ENCODE data around the gene PES1. TPM values are rescaled to one million over a fixed set of nuclear protein-coding genes. Genes with fewer than 3 reads are reported as not detected.

PES1 gene
- total RNA-seq, 1 experiment from 2014 or later = 167 TPM

DNA sequence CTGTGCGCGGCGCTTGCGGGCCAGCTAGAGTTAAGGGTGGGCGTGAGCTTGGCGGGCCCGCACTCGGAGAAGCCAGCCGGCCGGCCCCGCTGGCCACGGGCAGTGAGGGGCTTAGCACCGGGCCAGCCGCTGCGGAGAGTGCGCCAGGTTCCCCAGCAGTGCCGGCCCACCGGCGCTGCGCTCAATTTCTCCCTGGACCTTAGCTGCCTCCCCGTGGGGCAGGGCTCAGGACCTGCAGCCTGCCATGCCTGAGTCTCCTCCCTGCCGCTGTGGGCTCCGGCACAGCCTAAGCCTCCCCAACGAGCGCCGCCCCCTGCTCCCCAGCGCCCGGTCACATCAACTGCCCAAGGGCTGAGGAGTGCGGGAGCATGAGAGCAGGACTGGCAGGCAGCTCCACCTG lies 5.2 kb upstream of the PES1 start:
- Histone ChIP-seq H3K4me2 (ENCODE audit: low read length) (no peak overlapping the region), H3K9me3 (ENCODE audit: control insufficient read depth in 1 of 2, insufficient read depth in 1 of 2, low read depth in 1 of 2, low read length in 2 of 2) (no peaks in the 10 kb centered on the region), H2AFZ (ENCODE audit: low read depth, low read length, poor library complexity, severe bottlenecking) (no peak overlapping the region), H3K9me2 (ENCODE audit: insufficient read depth) (no peaks in the 10 kb centered on the region), H3K36me3 (ENCODE audit: control insufficient read depth in 1 of 2, insufficient read depth in 2 of 2, low read length in 2 of 2) (no peaks in the 10 kb centered on the region), H3K4me3 (replicated peaks in 1 of 2; ENCODE audit: low read depth in 1 of 2, low read length in 2 of 2) (no peak overlapping the region), H3K4me1 (ENCODE audit: control insufficient read depth in 1 of 2, insufficient read depth in 2 of 2, low read length in 2 of 2) (peaks cover 0 to 9% of the 10 kb centered on the region in 2 experiments; a peak in 2 of 4 replicates), H3K27me3 (ENCODE audit: insufficient read depth, low read length) (no peaks in the 10 kb centered on the region), H3K9ac (ENCODE audit: low read length) (no peak overlapping the region), H3K27ac (ENCODE audit: low read depth, low read length) (no peak overlapping the region), H4K20me1 (ENCODE audit: insufficient read depth) (no peaks in the 10 kb centered on the region), H3K79me2 (ENCODE audit: insufficient read depth, low read length) (no peaks in the 10 kb centered on the region; the same call in 1 of the 2 replicates)
- RAD21 ChIA-PET (ENCODE audit: low non-redundant PET in 1 of 2, low total read pairs in 2 of 2, uncharacterized antibody in 2 of 2, unreplicated experiment in 2 of 2) = no interaction called here
- DNase-seq (ENCODE audit: low read depth, low spot score) (no peak), ATAC-seq (no peak)
- intact Hi-C loops (cut with micrococcal nuclease) = no loop called here
- CTCF ChIA-PET = interaction anchor here (0.9 to 1.7 kb wide), 2 partner anchors 9 to 153 kb away, joined by 3 read pairs; partner anchors contain the start of gene TCN2
- POLR2A ChIA-PET = no interaction called here
- BruUV-seq (replicated peaks) = no TSS peak
- TF ChIP-seq JUND (IDR thresholded peaks at IDR 0.05) (no peak), SRF (IDR thresholded peaks at IDR 0.05; ENCODE audit: low read depth) (no peak), ZNF274 (IDR thresholded peaks at IDR 0.05; ENCODE audit: low read depth, low read length) (no peak), YY1 (IDR thresholded peaks at IDR 0.05; ENCODE audit: extremely low read depth, insufficient replicate concordance, low read depth, low read length) (no peak), EZH2 (IDR thresholded peaks at IDR 0.05) (no peak), EZH2phosphoT487 (IDR thresholded peaks at IDR 0.05; ENCODE audit: borderline replicate concordance) (no peak), ELF1 (IDR thresholded peaks at IDR 0.05; ENCODE audit: borderline replicate concordance, low read depth) (no peak)
- TF ChIP-seq, protein P1, sequence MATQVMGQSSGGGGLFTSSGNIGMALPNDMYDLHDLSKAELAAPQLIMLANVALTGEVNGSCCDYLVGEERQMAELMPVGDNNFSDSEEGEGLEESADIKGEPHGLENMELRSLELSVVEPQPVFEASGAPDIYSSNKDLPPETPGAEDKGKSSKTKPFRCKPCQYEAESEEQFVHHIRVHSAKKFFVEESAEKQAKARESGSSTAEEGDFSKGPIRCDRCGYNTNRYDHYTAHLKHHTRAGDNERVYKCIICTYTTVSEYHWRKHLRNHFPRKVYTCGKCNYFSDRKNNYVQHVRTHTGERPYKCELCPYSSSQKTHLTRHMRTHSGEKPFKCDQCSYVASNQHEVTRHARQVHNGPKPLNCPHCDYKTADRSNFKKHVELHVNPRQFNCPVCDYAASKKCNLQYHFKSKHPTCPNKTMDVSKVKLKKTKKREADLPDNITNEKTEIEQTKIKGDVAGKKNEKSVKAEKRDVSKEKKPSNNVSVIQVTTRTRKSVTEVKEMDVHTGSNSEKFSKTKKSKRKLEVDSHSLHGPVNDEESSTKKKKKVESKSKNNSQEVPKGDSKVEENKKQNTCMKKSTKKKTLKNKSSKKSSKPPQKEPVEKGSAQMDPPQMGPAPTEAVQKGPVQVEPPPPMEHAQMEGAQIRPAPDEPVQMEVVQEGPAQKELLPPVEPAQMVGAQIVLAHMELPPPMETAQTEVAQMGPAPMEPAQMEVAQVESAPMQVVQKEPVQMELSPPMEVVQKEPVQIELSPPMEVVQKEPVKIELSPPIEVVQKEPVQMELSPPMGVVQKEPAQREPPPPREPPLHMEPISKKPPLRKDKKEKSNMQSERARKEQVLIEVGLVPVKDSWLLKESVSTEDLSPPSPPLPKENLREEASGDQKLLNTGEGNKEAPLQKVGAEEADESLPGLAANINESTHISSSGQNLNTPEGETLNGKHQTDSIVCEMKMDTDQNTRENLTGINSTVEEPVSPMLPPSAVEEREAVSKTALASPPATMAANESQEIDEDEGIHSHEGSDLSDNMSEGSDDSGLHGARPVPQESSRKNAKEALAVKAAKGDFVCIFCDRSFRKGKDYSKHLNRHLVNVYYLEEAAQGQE (IDR thresholded peaks at IDR 0.05; ENCODE audit: low read depth) = no peak
- TF ChIP-seq, protein P2, sequence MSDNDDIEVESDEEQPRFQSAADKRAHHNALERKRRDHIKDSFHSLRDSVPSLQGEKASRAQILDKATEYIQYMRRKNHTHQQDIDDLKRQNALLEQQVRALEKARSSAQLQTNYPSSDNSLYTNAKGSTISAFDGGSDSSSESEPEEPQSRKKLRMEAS (IDR thresholded peaks at IDR 0.05) = no peak

All from HCT116 (cell line).